KMS-11 (cell line): ENCODE measurements around the gene ERI2.

Source experiments
- H2AFZ ChIP-seq: fragments of 200-600 bp; sonication (generic); 2 replicates; pipeline ENCODE4 v1.6.1; 2016; ENCODE audit warnings: antibody characterized with exemption, mixed run types, low read depth
- H3K27ac ChIP-seq: fragments of 200-600 bp; sonication (generic); 2 replicates; pipeline ENCODE4 v1.6.1; 2016; ENCODE audit warnings: mild to moderate bottlenecking, mixed run types
- H3K27me3 ChIP-seq: fragments of 200-600 bp; sonication (generic); 2 replicates; pipeline ENCODE4 v1.6.1; 2017; ENCODE audit warnings: mild to moderate bottlenecking, low read depth, mixed run types, moderate library complexity; ENCODE audit not compliant: insufficient read depth
- H3K36me3 ChIP-seq: fragments of 200-600 bp; sonication (generic); 2 replicates; pipeline ENCODE4 v1.6.1; 2017; ENCODE audit warnings: mild to moderate bottlenecking, mixed run types; ENCODE audit not compliant: insufficient read depth
- H3K4me1 ChIP-seq: fragments of 200-600 bp; sonication (generic); 2 replicates; pipeline ENCODE4 v1.6.1; 2016; ENCODE audit warnings: mild to moderate bottlenecking, low read depth, mixed run types; ENCODE audit not compliant: poor library complexity, severe bottlenecking
- H3K4me2 ChIP-seq: fragments of 200-600 bp; sonication (generic); 2 replicates; pipeline ENCODE4 v1.7.0; 2016; ENCODE audit warnings: mild to moderate bottlenecking, mixed run types
- H3K4me3 ChIP-seq: fragments of 200-600 bp; sonication (generic); IDR thresholded peaks from 2 replicates; pipeline ENCODE4 v1.6.1; 2017; ENCODE audit warnings: low read depth, low read length, mixed read lengths; ENCODE audit not compliant: insufficient read depth
- H3K79me2 ChIP-seq: fragments of 200-600 bp; sonication (generic); 2 replicates; pipeline ENCODE4 v1.6.1; 2016; ENCODE audit warnings: low read depth, mixed run types; ENCODE audit not compliant: insufficient read depth
- H3K9ac ChIP-seq: fragments of 200-600 bp; sonication (generic); 2 replicates; pipeline ENCODE4 v1.6.1; 2016; ENCODE audit warnings: mild to moderate bottlenecking, mixed run types
- H4K20me1 ChIP-seq: fragments of 200-600 bp; sonication (generic); 2 replicates; pipeline ENCODE4 v1.6.1; 2016; ENCODE audit warnings: mild to moderate bottlenecking, mixed run types; ENCODE audit not compliant: insufficient read depth
- TF ChIP-seq, protein P1 (sequence below): fragments of 200-600 bp; sonication (generic); conservative IDR thresholded peaks from 2 replicates; pipeline ENCODE4 v1.6.1; 2017; ENCODE audit warnings: low read depth, mild to moderate bottlenecking, antibody characterized with exemption, low read length, moderate library complexity, mixed read lengths

The ERI2 gene

DNA sequence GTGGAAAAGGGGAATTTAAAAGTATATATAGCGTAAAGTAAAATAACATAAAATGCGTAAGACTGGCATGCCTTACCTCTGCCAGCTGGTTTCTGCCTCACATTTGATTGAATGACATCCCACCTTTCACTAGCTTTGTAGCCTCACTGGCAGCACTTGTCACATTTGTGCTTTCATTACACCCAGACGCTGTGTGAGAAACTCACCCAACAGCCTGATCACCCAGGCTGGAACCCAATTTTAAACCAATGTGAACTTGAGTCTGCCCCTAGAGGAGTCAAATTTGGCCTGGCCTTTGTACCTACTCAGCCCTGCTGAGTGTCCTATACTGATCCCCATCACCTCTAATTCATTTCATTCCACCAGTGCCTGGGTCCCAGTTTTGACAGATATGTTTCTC is 59.8 kb downstream of the ERI2 start:
- no peak overlapping the region for H3K4me3 ChIP-seq
- H4K20me1 ChIP-seq, result no peaks in the 10 kb centered on the region
- no peak overlapping the region for H2AFZ ChIP-seq
- no peaks in the 10 kb centered on the region for H3K36me3 ChIP-seq
- no peaks in the 10 kb centered on the region for H3K27me3 ChIP-seq
- H3K4me1 ChIP-seq, result peaks cover 5% of the 10 kb centered on the region
- no peak overlapping the region for H3K4me2 ChIP-seq
- TF ChIP-seq, protein P1, sequence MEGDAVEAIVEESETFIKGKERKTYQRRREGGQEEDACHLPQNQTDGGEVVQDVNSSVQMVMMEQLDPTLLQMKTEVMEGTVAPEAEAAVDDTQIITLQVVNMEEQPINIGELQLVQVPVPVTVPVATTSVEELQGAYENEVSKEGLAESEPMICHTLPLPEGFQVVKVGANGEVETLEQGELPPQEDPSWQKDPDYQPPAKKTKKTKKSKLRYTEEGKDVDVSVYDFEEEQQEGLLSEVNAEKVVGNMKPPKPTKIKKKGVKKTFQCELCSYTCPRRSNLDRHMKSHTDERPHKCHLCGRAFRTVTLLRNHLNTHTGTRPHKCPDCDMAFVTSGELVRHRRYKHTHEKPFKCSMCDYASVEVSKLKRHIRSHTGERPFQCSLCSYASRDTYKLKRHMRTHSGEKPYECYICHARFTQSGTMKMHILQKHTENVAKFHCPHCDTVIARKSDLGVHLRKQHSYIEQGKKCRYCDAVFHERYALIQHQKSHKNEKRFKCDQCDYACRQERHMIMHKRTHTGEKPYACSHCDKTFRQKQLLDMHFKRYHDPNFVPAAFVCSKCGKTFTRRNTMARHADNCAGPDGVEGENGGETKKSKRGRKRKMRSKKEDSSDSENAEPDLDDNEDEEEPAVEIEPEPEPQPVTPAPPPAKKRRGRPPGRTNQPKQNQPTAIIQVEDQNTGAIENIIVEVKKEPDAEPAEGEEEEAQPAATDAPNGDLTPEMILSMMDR, result no peak
- H3K9ac ChIP-seq, result no peak overlapping the region
- H3K27ac ChIP-seq, result no peak overlapping the region
- no peaks in the 10 kb centered on the region for H3K79me2 ChIP-seq
